Keratinocyte (primary cell): ENCODE results near the gene STAM2.

Experiments
- CTCF ChIP-seq, 3 experiments: IDR thresholded peaks in 1 of 3; conservative IDR thresholded peaks in 1 of 3; optimal IDR thresholded peaks in 1 of 3; 2 replicates in 2 of 3; 3 replicates in 1 of 3; pipeline versions ENCODE3 to v1.5.1; 2011; ENCODE audit warnings: low read length in 3 of 3, mild to moderate bottlenecking in 3 of 3, moderate library complexity in 2 of 3, control low read depth in 1 of 3, inconsistent platforms in 1 of 3; ENCODE audit not compliant: insufficient read depth in 2 of 3; ENCODE audit errors: extremely low read depth in 1 of 3
- EZH2 ChIP-seq: IDR thresholded peaks from one replicate; pipeline ENCODE4 v1.6.1; 2012; ENCODE audit warnings: inconsistent platforms, mild to moderate bottlenecking, low read length, moderate library complexity

- no peak for TF ChIP-seq CTCF (optimal IDR thresholded peaks at IDR 0.05 in 1 of 3, IDR thresholded peaks at IDR 0.05 in 1 of 3, conservative IDR thresholded peaks at IDR 0.05 in 1 of 3; ENCODE audit: extremely low read depth in 1 of 3, insufficient read depth in 2 of 3, low read length in 3 of 3)
- no peak for TF ChIP-seq EZH2
Measured at GRCh38 chr2:152132306-152132705, 43.3 kb downstream of the STAM2 start.
